IMR-90 (cell line): ENCODE data around the gene ZNF831. TPM values are rescaled to one million over a fixed set of nuclear protein-coding genes. Genes with fewer than 3 reads are reported as not detected.

Experiments used
- ATAC-seq: fragments of 200-7000 bp; cut with Tn5 transposase; 2 replicates; pipeline ENCODE4 v1.9.1; 2020; ENCODE audit warnings: low read depth, mild to moderate bottlenecking, moderate library complexity
- BruUV-seq: library from RNA; stranded (reverse); fragments of 400-500 nt; replicated peaks from 2 replicates; lab custom pipeline; 2021; lab: Mats Ljungman, UMichigan
- CTCF ChIA-PET: fragments of 300-600 bp; formaldehyde crosslinking; extraction: SDS; loops from one replicate; lab custom pipeline; 2021; ENCODE audit warnings: antibody characterized with exemption; lab: Yijun Ruan, JAX
- POLR2A ChIA-PET: fragments of 300-600 bp; sonication (Branson Sonifier 250); formaldehyde crosslinking; loops from one replicate; lab custom pipeline; 2022; ENCODE audit warnings: antibody characterized with exemption; ENCODE audit not compliant: unreplicated experiment; lab: Charles Lee
- DNase-seq: peaks from one replicate; pipeline ENCODE4 v3.0.0; 2013
- H2AFZ ChIP-seq: replicated peaks from 2 replicates; pipeline ENCODE3; 2013; ENCODE audit warnings: low read length, mild to moderate bottlenecking; ENCODE audit not compliant: poor library complexity
- H2AK5ac ChIP-seq: 2 replicates; pipeline ENCODE4 v1.6.1; 2013; ENCODE audit warnings: low read depth, low read length, inconsistent platforms
- H2AK9ac ChIP-seq: replicated peaks from 2 replicates; pipeline ENCODE3; 2013; ENCODE audit warnings: mild to moderate bottlenecking, low read depth, low read length, moderate library complexity; ENCODE audit not compliant: poor library complexity
- H2BK120ac ChIP-seq: 2 replicates; pipeline ENCODE4 v1.6.1; 2013; ENCODE audit warnings: low read depth, low read length, inconsistent platforms
- H2BK15ac ChIP-seq: 3 replicates; pipeline ENCODE4 v1.6.1; 2013; ENCODE audit warnings: low read depth, low read length, inconsistent platforms
- H2BK20ac ChIP-seq: 2 replicates; pipeline ENCODE4 v1.6.1; 2013; ENCODE audit warnings: low read depth, mild to moderate bottlenecking, inconsistent platforms, low read length, moderate library complexity
- H2BK5ac ChIP-seq: 2 replicates; pipeline ENCODE4 v1.6.1; 2013; ENCODE audit warnings: mild to moderate bottlenecking, low read depth, low read length, inconsistent platforms; ENCODE audit not compliant: poor library complexity, severe bottlenecking
- H3K14ac ChIP-seq: replicated peaks from 2 replicates; pipeline ENCODE4 v1.6.1; 2013; ENCODE audit warnings: low read depth, low read length, inconsistent platforms
- H3K18ac ChIP-seq: 2 replicates; pipeline ENCODE4 v1.6.1; 2013; ENCODE audit warnings: low read depth, low read length, control low read depth
- H3K23ac ChIP-seq: 2 replicates; pipeline ENCODE4 v1.6.1; 2013; ENCODE audit warnings: low read depth, low read length, inconsistent platforms
- H3K27ac ChIP-seq: 2 replicates; pipeline ENCODE4 v1.5.1; 2013; ENCODE audit warnings: mild to moderate bottlenecking, control low read depth, low read length; ENCODE audit not compliant: insufficient read depth
- H3K27me3 ChIP-seq: 2 replicates; pipeline ENCODE4 v1.6.1; 2013; ENCODE audit warnings: low read length; ENCODE audit not compliant: control insufficient read depth, insufficient read depth
- H3K36me3 ChIP-seq: 2 replicates; pipeline ENCODE4 v1.6.1; 2013; ENCODE audit warnings: low read length, mixed read lengths; ENCODE audit not compliant: control insufficient read depth, insufficient read depth
- H3K4ac ChIP-seq: 2 replicates; pipeline ENCODE4 v1.6.1; 2013; ENCODE audit warnings: low read depth, low read length, inconsistent platforms
- H3K4me1 ChIP-seq: 2 replicates; pipeline ENCODE4 v1.6.1; 2013; ENCODE audit warnings: low read length, mixed read lengths; ENCODE audit not compliant: control insufficient read depth, insufficient read depth
- H3K4me2 ChIP-seq: 2 replicates; pipeline ENCODE4 v1.6.1; 2013; ENCODE audit warnings: low read depth, mild to moderate bottlenecking, control low read depth, low read length, moderate library complexity
- H3K4me3 ChIP-seq: 2 replicates; pipeline ENCODE4 v1.5.1; 2013; ENCODE audit warnings: low read depth, mild to moderate bottlenecking, control low read depth, low read length, moderate library complexity; ENCODE audit not compliant: insufficient read depth
- H3K56ac ChIP-seq: 2 replicates; pipeline ENCODE4 v1.6.1; 2013; ENCODE audit warnings: low read length, inconsistent platforms; ENCODE audit not compliant: insufficient read depth; ENCODE audit errors: extremely low read depth
- H3K79me1 ChIP-seq, 2 experiments: 2 replicates each; pipeline ENCODE4 v1.6.1; 2013; ENCODE audit warnings: low read length in 2 of 2, inconsistent platforms in 1 of 2, low read depth in 1 of 2
- H3K9ac ChIP-seq: 2 replicates; pipeline ENCODE4 v1.6.1; 2013; ENCODE audit warnings: low read depth, low read length, control low read depth
- H3K9me1 ChIP-seq: 2 replicates; pipeline ENCODE4 v1.6.1; 2013; ENCODE audit warnings: low read length, inconsistent platforms; ENCODE audit not compliant: insufficient read depth
- H3K9me3 ChIP-seq: 2 replicates; pipeline ENCODE4 v1.6.1; 2013; ENCODE audit warnings: low read length; ENCODE audit not compliant: control insufficient read depth, insufficient read depth
- H4K20me1 ChIP-seq: 2 replicates; pipeline ENCODE4 v1.6.1; 2013; ENCODE audit warnings: low read length, inconsistent platforms; ENCODE audit not compliant: insufficient read depth
- H4K5ac ChIP-seq: 2 replicates; pipeline ENCODE4 v1.6.1; 2013; ENCODE audit warnings: mild to moderate bottlenecking, low read depth, low read length, control low read depth
- H4K8ac ChIP-seq, 2 experiments: 2 replicates each; pipeline ENCODE4 v1.6.1; 2013; ENCODE audit warnings: low read depth in 2 of 2, low read length in 2 of 2, control low read depth in 1 of 2, inconsistent platforms in 1 of 2
- H4K91ac ChIP-seq: 2 replicates; pipeline ENCODE4 v1.6.1; 2013; ENCODE audit warnings: low read depth, low read length, inconsistent platforms; ENCODE audit not compliant: insufficient read depth
- BHLHE40 ChIP-seq: fragments of 150-350 bp; IDR thresholded peaks from 2 replicates; pipeline ENCODE4 v1.6.1; 2016; ENCODE audit warnings: mild to moderate bottlenecking, low read depth, low read length
- CEBPB ChIP-seq: IDR thresholded peaks from 2 replicates; pipeline ENCODE4 v1.6.1; 2012; ENCODE audit warnings: low read depth, low read length, improper control_type of control experiment
- CHD1 ChIP-seq: IDR thresholded peaks from 2 replicates; pipeline ENCODE4 v1.6.1; 2012; ENCODE audit warnings: low read depth, low read length, improper control_type of control experiment
- CTCF ChIP-seq: conservative IDR thresholded peaks from 2 replicates; pipeline ENCODE4 v1.5.1; 2012; ENCODE audit warnings: mild to moderate bottlenecking, low read depth, low read length, improper control_type of control experiment
- ELK1 ChIP-seq: fragments of 150-350 bp; IDR thresholded peaks from 2 replicates; pipeline ENCODE4 v1.6.1; 2016; ENCODE audit warnings: low read depth, mild to moderate bottlenecking, low read length, moderate library complexity, borderline replicate concordance
- FOS ChIP-seq: fragments of 150-350 bp; IDR thresholded peaks from 2 replicates; pipeline ENCODE4 v1.6.1; 2016; ENCODE audit warnings: low read depth, low read length
- MAFK ChIP-seq: IDR thresholded peaks from 2 replicates; pipeline ENCODE4 v1.6.1; 2012; ENCODE audit warnings: low read depth, low read length, improper control_type of control experiment
- MAZ ChIP-seq: IDR thresholded peaks from 2 replicates; pipeline ENCODE4 v1.6.1; 2012; ENCODE audit warnings: low read depth, mild to moderate bottlenecking, low read length, improper control_type of control experiment, moderate library complexity, borderline replicate concordance
- MXI1 ChIP-seq: IDR thresholded peaks from 2 replicates; pipeline ENCODE4 v1.6.1; 2012; ENCODE audit warnings: low read depth, mild to moderate bottlenecking, low read length, moderate library complexity, borderline replicate concordance
- NFE2L2 ChIP-seq: fragments of 150-350 bp; IDR thresholded peaks from 2 replicates; pipeline ENCODE4 v1.6.1; 2016; ENCODE audit warnings: low read depth, mild to moderate bottlenecking, low read length
- POLR2A ChIP-seq: IDR thresholded peaks from 2 replicates; pipeline ENCODE4 v1.6.1; 2012; ENCODE audit warnings: mild to moderate bottlenecking, low read depth, low read length
- RAD21 ChIP-seq: IDR thresholded peaks from 2 replicates; pipeline ENCODE4 v1.6.1; 2012; ENCODE audit warnings: low read length, improper control_type of control experiment
- RCOR1 ChIP-seq: IDR thresholded peaks from 2 replicates; pipeline ENCODE4 v1.6.1; 2012; ENCODE audit warnings: mild to moderate bottlenecking, low read length, improper control_type of control experiment; ENCODE audit not compliant: insufficient replicate concordance
- RFX5 ChIP-seq: IDR thresholded peaks from 2 replicates; pipeline ENCODE4 v1.8.0; 2012; ENCODE audit warnings: low read depth, mild to moderate bottlenecking, low read length, moderate library complexity
- SMC3 ChIP-seq: fragments of 150-350 bp; IDR thresholded peaks from 2 replicates; pipeline ENCODE4 v1.6.1; 2016; ENCODE audit warnings: low read depth, mild to moderate bottlenecking, antibody characterized with exemption, low read length, moderate library complexity
- USF2 ChIP-seq: fragments of 150-350 bp; IDR thresholded peaks from 2 replicates; pipeline ENCODE4 v1.6.1; 2017; ENCODE audit warnings: mild to moderate bottlenecking, antibody characterized with exemption, low read length, low read depth
- WGBS, 2 experiments: methylation state at CpG; one replicate each; pipeline versions ENCODE4 v1.1.5 to v1.1.7; 2013; ENCODE audit warnings: missing lambda C conversion rate in 2 of 2; ENCODE audit not compliant: insufficient read length in 1 of 2; ENCODE audit errors: extremely low coverage in 2 of 2; 5-methylcytosine and 5-hydroxymethylcytosine counted together
- dilution Hi-C: fragments of 300-500 bp; cut with HindIII; formaldehyde crosslinking; loops from one replicate; pipeline ENCODE4 v1.14.3; 2018; ENCODE audit warnings: low sequenced_read_pairs; ENCODE audit not compliant: unreplicated experiment
- in situ Hi-C: fragments of 300-500 bp; cut with MboI; formaldehyde crosslinking; loops from 3 replicates; pipeline ENCODE4 v1.14.3; 2019; ENCODE audit warnings: low sequenced_read_pairs, inconsistent platforms, mixed read lengths
- intact Hi-C: fragments of 100-400 bp; cut with micrococcal nuclease; formaldehyde crosslinking; loops from 2 replicates; pipeline ENCODE4 v1.10.0; 2022
- polyA plus RNA-seq, 3 experiments: library from polyadenylated mRNA; depleted of rRNA; stranded (reverse); fragments of >200 nt; gene quantifications; 2 replicates each; pipeline ENCODE4 v1.2.3, GENCODE V29; 2012; ENCODE audit warnings: low replicate concordance in 1 of 3
- total RNA-seq: library from RNA; depleted of rRNA; stranded (reverse); fragments of >200 nt; gene quantifications from 2 replicates; pipeline ENCODE4 v1.2.3, GENCODE V29; 2012

The ZNF831 gene
- total and polyA plus RNA-seq, 2 of the 4 experiments (the other 2 are of a cell fraction) = not detected

- Histone ChIP-seq H4K5ac (no peak overlapping the region), H3K9me3 (no peaks in the 10 kb centered on the region), H2BK15ac (no peak overlapping the region), H2BK5ac (no peak overlapping the region), H4K8ac (no peak overlapping the region), H3K4ac (no peak overlapping the region), H2BK20ac (no peak overlapping the region), H3K79me1 (no peaks in the 10 kb centered on the region), H3K4me1 (no peaks in the 10 kb centered on the region), H4K20me1 (no peaks in the 10 kb centered on the region), H4K91ac (no peak overlapping the region), H3K27me3 (no peaks in the 10 kb centered on the region), H3K56ac (no peak overlapping the region), H3K23ac (no peak overlapping the region), H3K9me1 (no peaks in the 10 kb centered on the region), H2BK120ac (no peak overlapping the region), H2AFZ (no peak overlapping the region), H3K27ac (no peak overlapping the region), H3K18ac (no peak overlapping the region), H2AK5ac (no peak overlapping the region), H2AK9ac (no peak overlapping the region), H3K4me2 (no peak overlapping the region), H3K9ac (no peak overlapping the region), H3K4me3 (no peak overlapping the region), H3K14ac (no peak overlapping the region), H3K36me3 (no peaks in the 10 kb centered on the region)
- BruUV-seq = no TSS peak
- no CpG with 5 or more reads among the region's 1 CpG for WGBS, 2 experiments
- DNase-seq = no peak
- POLR2A ChIA-PET = no interaction called here
- TF ChIP-seq BHLHE40 (no peak), ELK1 (no peak), MXI1 (no peak), USF2 (no peak), RFX5 (no peak), MAFK (no peak), RAD21 (no peak), MAZ (no peak), CTCF (no peak), NFE2L2 (no peak), CHD1 (no peak), RCOR1 (no peak), CEBPB (no peak), SMC3 (no peak), POLR2A (no peak), FOS (no peak)
- CTCF ChIA-PET = no interaction called here
- dilution Hi-C loops (no loop called here), in situ Hi-C loops (no loop called here), intact Hi-C loops (no loop called here)
- no peak for ATAC-seq
Observed at GRCh38 chr20:59137532-59137931, 26.1 kb upstream of the ZNF831 start.
